Fibroblast of lung (primary cell): ENCODE measurements around the gene MRC2. TPM values are rescaled to one million over a fixed set of nuclear protein-coding genes. Genes with fewer than 3 reads are reported as not detected.

Source experiments
- DNase-seq, 2 donors: peaks; one replicate each; pipeline versions ENCODE4 v3.0.0 to v3.0.0-alpha.2; 2010; ENCODE audit warnings: low read depth in 2 of 2
- H2AFZ ChIP-seq: 2 replicates; pipeline ENCODE4 v1.5.1; 2012; ENCODE audit warnings: low read length, control low read depth, inconsistent platforms
- H3K27ac ChIP-seq: 2 replicates; pipeline ENCODE4 v1.5.1; 2011; ENCODE audit warnings: low read length, control low read depth; ENCODE audit not compliant: insufficient read depth
- H3K27me3 ChIP-seq: 2 replicates; pipeline ENCODE4 v1.5.1; 2011; ENCODE audit warnings: mild to moderate bottlenecking, low read length; ENCODE audit not compliant: control insufficient read depth, insufficient read depth
- H3K36me3 ChIP-seq: 2 replicates; pipeline ENCODE4 v1.5.1; 2011; ENCODE audit warnings: low read length; ENCODE audit not compliant: control insufficient read depth, insufficient read depth
- H3K4me1 ChIP-seq: 2 replicates; pipeline ENCODE4 v1.5.1; 2011; ENCODE audit warnings: low read length; ENCODE audit not compliant: control insufficient read depth, insufficient read depth; ENCODE audit errors: extremely low read depth
- H3K4me2 ChIP-seq: 2 replicates; pipeline ENCODE4 v1.5.1; 2011; ENCODE audit warnings: low read length, control low read depth; ENCODE audit not compliant: insufficient read depth; ENCODE audit errors: extremely low read depth
- H3K4me3 ChIP-seq, 4 experiments: fragments of 200-600 bp in 1 of 4; sonication (generic) in 1 of 4; replicated peaks in 1 of 4; 2 replicates each; pipeline ENCODE4 v1.5.1; 2011 to 2016; ENCODE audit warnings: low read length in 4 of 4, low read depth in 3 of 4, mild to moderate bottlenecking in 3 of 4, control low read depth in 2 of 4, inconsistent platforms in 1 of 4, mixed read lengths in 1 of 4; ENCODE audit not compliant: insufficient read depth in 1 of 4; ENCODE audit errors: control extremely low read depth in 1 of 4
- H3K79me2 ChIP-seq: 2 replicates; pipeline ENCODE4 v1.5.1; 2012; ENCODE audit warnings: mild to moderate bottlenecking, low read length, inconsistent platforms; ENCODE audit not compliant: control insufficient read depth, insufficient read depth
- H3K9ac ChIP-seq: 2 replicates; pipeline ENCODE4 v1.5.1; 2011; ENCODE audit warnings: mild to moderate bottlenecking, low read length, control low read depth; ENCODE audit not compliant: insufficient read depth
- H3K9me3 ChIP-seq: 2 replicates; pipeline ENCODE4 v1.5.1; 2012; ENCODE audit warnings: low read depth, low read length; ENCODE audit not compliant: control insufficient read depth, insufficient read depth
- H4K20me1 ChIP-seq: 2 replicates; pipeline ENCODE4 v1.5.1; 2011; ENCODE audit warnings: low read length; ENCODE audit not compliant: control insufficient read depth, insufficient read depth; ENCODE audit errors: extremely low read depth
- EZH2 ChIP-seq: IDR thresholded peaks from 2 replicates; pipeline ENCODE4 v1.5.1; 2012; ENCODE audit warnings: low read length, control low read depth, mild to moderate bottlenecking; ENCODE audit errors: missing control alignments
- polyA plus RNA-seq, 2 donors: library from polyadenylated mRNA; depleted of rRNA in 1 of 2; stranded (reverse) in 1 of 2; unstranded in 1 of 2; fragments of >200 nt; gene quantifications; 2 replicates each; pipeline ENCODE4 v1.2.1, GENCODE V29; 2011 to 2012; ENCODE audit warnings: missing spikeins in 1 of 2
- total RNA-seq: library from RNA; depleted of rRNA; stranded (reverse); fragments of >200 nt; gene quantifications from 2 replicates; pipeline ENCODE4 v1.2.1, GENCODE V29; 2014
- TF ChIP-seq, protein P1 (sequence below), 2 donors: IDR thresholded peaks in 1 of 2; conservative IDR thresholded peaks in 1 of 2; 1 replicate in 1 of 2; 2 replicates in 1 of 2; pipeline ENCODE4 v1.5.1; 2011 to 2012; ENCODE audit warnings: low read length in 2 of 2, control low read depth in 1 of 2, inconsistent platforms in 1 of 2, low read depth in 1 of 2, mild to moderate bottlenecking in 1 of 2

MRC2 gene
- total and polyA plus RNA-seq, 2 donors (not counting 1 experiment from before 2014, with no cell fraction given) = 98.7 to 164 TPM

DNA sequence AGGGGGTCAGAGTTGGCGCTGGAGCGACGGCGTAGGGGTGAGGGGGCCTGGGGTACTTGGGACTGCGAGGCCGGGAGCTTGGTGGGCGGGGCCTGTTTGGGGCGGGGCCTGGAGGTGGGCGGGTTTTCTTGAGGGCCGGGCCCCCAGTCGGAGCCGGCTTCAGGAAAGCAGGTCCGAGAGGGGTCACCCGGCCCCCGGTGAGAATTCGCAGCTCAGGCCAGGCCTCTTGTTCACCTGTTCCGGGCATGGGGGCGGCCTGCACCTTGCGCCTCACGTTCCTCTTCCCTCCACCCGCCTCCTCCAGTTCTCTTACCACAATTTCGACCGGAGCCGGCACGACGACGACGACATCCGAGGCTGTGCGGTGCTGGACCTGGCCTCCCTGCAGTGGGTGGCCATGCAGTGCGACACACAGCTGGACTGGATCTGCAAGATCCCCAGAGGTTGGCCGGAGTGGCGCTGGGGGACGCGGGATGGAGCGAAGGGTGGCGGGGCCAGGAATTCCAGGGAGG, 52.5 kb downstream of the MRC2 start:
- no peak for TF ChIP-seq EZH2
- TF ChIP-seq, protein P1, sequence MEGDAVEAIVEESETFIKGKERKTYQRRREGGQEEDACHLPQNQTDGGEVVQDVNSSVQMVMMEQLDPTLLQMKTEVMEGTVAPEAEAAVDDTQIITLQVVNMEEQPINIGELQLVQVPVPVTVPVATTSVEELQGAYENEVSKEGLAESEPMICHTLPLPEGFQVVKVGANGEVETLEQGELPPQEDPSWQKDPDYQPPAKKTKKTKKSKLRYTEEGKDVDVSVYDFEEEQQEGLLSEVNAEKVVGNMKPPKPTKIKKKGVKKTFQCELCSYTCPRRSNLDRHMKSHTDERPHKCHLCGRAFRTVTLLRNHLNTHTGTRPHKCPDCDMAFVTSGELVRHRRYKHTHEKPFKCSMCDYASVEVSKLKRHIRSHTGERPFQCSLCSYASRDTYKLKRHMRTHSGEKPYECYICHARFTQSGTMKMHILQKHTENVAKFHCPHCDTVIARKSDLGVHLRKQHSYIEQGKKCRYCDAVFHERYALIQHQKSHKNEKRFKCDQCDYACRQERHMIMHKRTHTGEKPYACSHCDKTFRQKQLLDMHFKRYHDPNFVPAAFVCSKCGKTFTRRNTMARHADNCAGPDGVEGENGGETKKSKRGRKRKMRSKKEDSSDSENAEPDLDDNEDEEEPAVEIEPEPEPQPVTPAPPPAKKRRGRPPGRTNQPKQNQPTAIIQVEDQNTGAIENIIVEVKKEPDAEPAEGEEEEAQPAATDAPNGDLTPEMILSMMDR (conservative IDR thresholded peaks at IDR 0.05 in 1 of 2, IDR thresholded peaks at IDR 0.05 in 1 of 2; ENCODE audit: low read depth in 1 of 2, low read length in 2 of 2) = no peak
- Histone ChIP-seq H3K79me2 (no peaks in the 10 kb centered on the region), H3K27ac (no peak overlapping the region), H3K4me2 (no peak overlapping the region), H2AFZ (no peak overlapping the region), H3K27me3 (no peaks in the 10 kb centered on the region), H3K36me3 (peaks cover 24% of the 10 kb centered on the region), H3K4me3 (no peak overlapping the region), H4K20me1 (no peaks in the 10 kb centered on the region), H3K9ac (no peak overlapping the region), H3K9me3 (no peaks in the 10 kb centered on the region), H3K4me1 (no peaks in the 10 kb centered on the region)
- DNase-seq = no peak

DNA sequence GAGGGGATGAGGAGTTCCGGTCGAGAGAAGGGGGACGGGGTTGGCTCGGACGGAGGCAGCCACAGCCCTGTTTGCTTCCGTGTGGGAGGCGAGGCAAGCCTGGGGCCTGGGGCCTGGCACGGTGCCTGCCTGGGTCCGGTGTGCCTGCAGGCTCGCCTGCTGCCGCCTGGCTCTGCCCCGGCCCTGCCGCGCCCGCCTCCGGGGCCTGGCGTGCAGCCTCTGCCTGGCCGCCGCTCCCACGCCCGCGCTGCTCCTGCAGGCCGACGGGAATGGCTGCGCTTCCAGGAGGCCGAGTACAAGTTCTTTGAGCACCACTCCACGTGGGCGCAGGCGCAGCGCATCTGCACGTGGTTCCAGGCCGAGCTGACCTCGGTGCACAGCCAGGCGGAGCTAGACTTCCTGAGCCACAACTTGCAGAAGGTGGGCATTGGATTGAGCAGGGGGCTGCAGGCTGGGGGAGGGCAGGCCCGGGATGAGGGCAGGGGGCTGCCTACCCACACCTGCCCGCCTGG, 53.1 kb downstream of the MRC2 start:
- Histone ChIP-seq H3K4me3 (no peak overlapping the region), H3K36me3 (peaks cover 20% of the 10 kb centered on the region), H3K79me2 (no peaks in the 10 kb centered on the region), H3K27me3 (no peaks in the 10 kb centered on the region), H2AFZ (no peak overlapping the region), H3K4me2 (no peak overlapping the region), H4K20me1 (no peaks in the 10 kb centered on the region), H3K4me1 (no peaks in the 10 kb centered on the region), H3K9ac (no peak overlapping the region), H3K9me3 (no peaks in the 10 kb centered on the region), H3K27ac (no peak overlapping the region)
- DNase-seq = no peak
- TF ChIP-seq EZH2 = no peak
- TF ChIP-seq, protein P1 (conservative IDR thresholded peaks at IDR 0.05 in 1 of 2, IDR thresholded peaks at IDR 0.05 in 1 of 2; ENCODE audit: low read depth in 1 of 2, low read length in 2 of 2) = no peak

DNA sequence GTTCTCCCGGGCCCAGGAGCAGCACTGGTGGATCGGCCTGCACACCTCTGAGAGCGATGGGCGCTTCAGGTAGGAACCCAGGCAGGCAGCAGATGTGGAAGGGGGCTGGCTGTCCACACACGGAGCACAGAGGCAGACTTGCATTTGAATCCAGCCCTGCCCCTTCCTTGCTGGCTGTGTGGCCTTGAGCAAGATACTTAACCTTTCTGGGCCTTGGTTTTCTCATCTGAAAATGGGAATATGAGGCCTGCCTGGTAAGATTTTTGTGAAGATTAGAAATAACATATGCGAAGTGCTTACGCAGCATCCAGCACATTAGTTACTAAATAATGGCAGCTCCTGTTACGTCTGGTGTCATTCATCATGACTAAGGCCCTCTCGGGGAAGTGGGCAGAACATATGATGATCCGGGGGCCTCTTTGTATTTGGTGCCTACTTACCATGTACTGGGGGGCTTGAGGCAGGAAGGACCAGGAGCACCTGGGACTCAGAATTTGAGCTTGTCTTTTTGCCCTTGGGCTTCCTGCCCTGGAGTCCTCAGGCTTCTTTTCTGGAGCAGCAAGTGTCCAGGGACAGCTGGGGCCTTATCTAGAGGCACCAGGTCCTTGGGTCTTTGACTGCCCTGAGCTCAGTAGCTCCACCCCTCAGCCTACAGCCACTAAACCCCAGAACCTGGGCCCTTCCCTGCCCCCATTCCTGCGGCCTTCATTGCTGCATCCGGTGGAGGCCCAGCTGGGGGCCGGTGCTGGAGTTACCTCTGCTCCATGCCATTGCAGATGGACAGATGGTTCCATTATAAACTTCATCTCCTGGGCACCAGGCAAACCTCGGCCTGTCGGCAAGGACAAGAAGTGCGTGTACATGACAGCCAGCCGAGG, 53.8 kb downstream of the MRC2 start:
- Histone ChIP-seq H3K36me3 (peaks cover 16% of the 10 kb centered on the region), H3K4me3 (no peak overlapping the region)
- DNase-seq = no peak

More for the DNA sequence above, 53.8 kb downstream of the MRC2 start:
- Histone ChIP-seq H2AFZ (no peak overlapping the region), H3K9ac (no peak overlapping the region), H3K27me3 (no peaks in the 10 kb centered on the region), H3K27ac (no peak overlapping the region), H3K4me1 (no peaks in the 10 kb centered on the region), H4K20me1 (no peaks in the 10 kb centered on the region), H3K79me2 (no peaks in the 10 kb centered on the region), H3K4me2 (no peak overlapping the region), H3K9me3 (no peaks in the 10 kb centered on the region)
- TF ChIP-seq, protein P1 (conservative IDR thresholded peaks at IDR 0.05 in 1 of 2, IDR thresholded peaks at IDR 0.05 in 1 of 2; ENCODE audit: low read depth in 1 of 2, low read length in 2 of 2) = no peak
- TF ChIP-seq EZH2 = no peak
